Effector memory CD8-positive, alpha-beta T cell (primary cell): ENCODE data around the gene KCTD1.

ENCODE experiments used
- ATAC-seq: fragments of 150-1000 bp; cut with Tn5 transposase; replicated peaks from 2 replicates; pipeline ENCODE4 v1.10.0; 2021; ENCODE audit warnings: mild to moderate bottlenecking, moderate library complexity
- DNase-seq, 3 experiments: peaks; one replicate each; pipeline ENCODE4 v3.0.0; 2021
- H3K27ac Mint-ChIP-seq, 2 donors: one replicate each; pipeline ENCODE4 v1.8.0; 2022; ENCODE audit warnings: mild to moderate bottlenecking in 2 of 2, mixed read lengths in 2 of 2, moderate library complexity in 2 of 2
- H3K27me3 Mint-ChIP-seq, 2 donors: one replicate each; pipeline ENCODE4 v1.8.0; 2022; ENCODE audit warnings: mixed read lengths in 2 of 2
- H3K36me3 Mint-ChIP-seq: one replicate; pipeline ENCODE4 v1.8.0; 2022; ENCODE audit warnings: mild to moderate bottlenecking, moderate library complexity, mixed read lengths; ENCODE audit not compliant: insufficient read depth
- H3K4me1 Mint-ChIP-seq, 2 donors: one replicate each; pipeline ENCODE4 v1.8.0; 2022; ENCODE audit warnings: low read depth in 2 of 2, mixed read lengths in 2 of 2
- H3K4me3 Mint-ChIP-seq, 2 donors: one replicate each; pipeline ENCODE4 v1.8.0; 2022; ENCODE audit warnings: mild to moderate bottlenecking in 2 of 2, mixed read lengths in 2 of 2, moderate library complexity in 2 of 2
- H3K9me3 Mint-ChIP-seq, 2 donors: one replicate each; pipeline ENCODE4 v1.8.0; 2022; ENCODE audit warnings: mixed read lengths in 2 of 2
- total RNA-seq, 9 experiments: gene quantifications; one replicate each; lab custom pipeline; 2026; lab: John Stamatoyannopoulos, UW

Gene KCTD1
- 1.3 to 4.5 (median 3.9) reads per million in 9 experiments for total RNA-seq

GRCh38 chr18:26548415-26549262, at the start of gene KCTD1:
KCTD1 (minus strand) TSS chr18:26548553; CDS start chr18:26548536, 17 bp downstream.
- ATAC-seq: peak; percentile 71
- peak within 1 kb of the TSS; percentile 65 to 83 for H3K27ac Mint-ChIP-seq

DNA sequence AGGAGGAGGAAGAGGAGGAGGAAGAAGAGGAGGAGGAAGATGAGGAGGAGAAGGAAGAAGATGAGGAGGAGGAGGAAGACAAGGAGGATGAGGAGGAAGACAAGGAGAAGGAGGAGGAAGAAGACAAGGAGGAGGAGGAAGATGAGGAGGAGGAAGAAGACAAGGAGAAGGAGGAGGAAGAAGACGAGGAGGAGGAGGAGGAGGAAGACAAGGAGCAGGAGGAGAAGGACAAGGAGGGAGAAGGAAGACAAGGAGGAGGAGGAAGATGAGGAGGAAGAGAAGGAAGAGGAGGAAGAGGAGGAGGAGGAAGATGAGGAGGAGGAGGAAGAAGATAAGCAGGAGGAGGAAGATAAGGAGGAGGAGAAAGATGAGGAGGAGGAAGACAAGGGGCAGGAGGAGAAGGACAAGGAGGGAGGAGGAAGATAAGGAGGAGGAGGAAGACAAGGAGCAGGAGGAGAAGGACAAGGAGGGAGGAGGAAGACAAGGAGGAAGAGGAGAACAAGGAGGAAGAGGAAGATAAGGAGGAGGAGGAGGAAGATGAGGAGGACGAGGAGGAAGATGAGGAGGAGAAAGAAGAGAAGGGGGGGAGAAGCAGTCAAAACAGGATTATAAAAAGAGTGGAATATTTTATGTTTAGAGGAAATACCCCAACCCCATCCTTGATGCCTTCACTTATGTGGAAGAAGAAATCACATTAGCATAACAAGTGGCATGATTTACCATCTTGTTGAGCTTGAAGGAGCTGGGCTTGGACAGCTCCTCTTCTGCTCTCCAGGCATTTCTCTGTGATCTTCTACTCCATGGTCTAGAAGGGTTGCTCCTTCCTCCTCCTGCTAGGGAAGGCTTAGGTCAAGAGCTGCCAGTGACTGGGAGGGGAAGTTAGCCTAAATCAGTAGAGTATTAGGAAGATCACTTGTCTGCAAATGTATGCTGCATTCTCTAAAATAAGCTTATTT, 45.3 kb upstream of the KCTD1 start:
- Mint-ChIP-seq H3K4me3 (no peak overlapping the region), H3K9me3 (no peaks in the 10 kb centered on the region), H3K4me1 (no peaks in the 10 kb centered on the region), H3K27ac (no peak overlapping the region), H3K36me3 (no peaks in the 10 kb centered on the region), H3K27me3 (peaks cover 0 to 23% of the 10 kb centered on the region in 2 donors)
- ATAC-seq: no peak
- DNase-seq: no peak

More at GRCh38 chr18:26548415-26549262, at the start of gene KCTD1:
- DNase-seq: peak; percentile 22 to 35 (median 33)
- Mint-ChIP-seq H3K4me3 (peak within 1 kb of the TSS; percentile 82 to 88), H3K36me3 (peaks cover 4% of the 10 kb centered on the region), H3K27me3 (peaks cover 33 to 39% of the 10 kb centered on the region in 2 donors), H3K4me1 (peaks cover 12 to 24% of the 10 kb centered on the region in 2 donors), H3K9me3 (no peaks in the 10 kb centered on the region)

- DNase-seq (no peak), ATAC-seq (no peak)
- H3K36me3 Mint-ChIP-seq: no peaks in the 10 kb centered on the region
- H3K4me1 Mint-ChIP-seq: no peaks in the 10 kb centered on the region
- peaks cover 5 to 14% of the 10 kb centered on the region in 2 donors for H3K27me3 Mint-ChIP-seq
- no peak overlapping the region for H3K27ac Mint-ChIP-seq
- no peaks in the 10 kb centered on the region for H3K9me3 Mint-ChIP-seq
- H3K4me3 Mint-ChIP-seq: no peak overlapping the region
Observed at GRCh38 chr18:26584745-26585144, 36.4 kb upstream of the KCTD1 start.

GRCh38 chr18:26579941-26580618, 31.7 kb upstream of the KCTD1 start:
- Mint-ChIP-seq H3K27ac (no peak overlapping the region), H3K9me3 (no peaks in the 10 kb centered on the region), H3K4me1 (peaks cover 2 to 5% of the 10 kb centered on the region in 2 donors), H3K36me3 (no peaks in the 10 kb centered on the region), H3K4me3 (no peak overlapping the region), H3K27me3 (peaks cover 27 to 34% of the 10 kb centered on the region in 2 donors)
- DNase-seq: no peak
- ATAC-seq: no peak

DNA sequence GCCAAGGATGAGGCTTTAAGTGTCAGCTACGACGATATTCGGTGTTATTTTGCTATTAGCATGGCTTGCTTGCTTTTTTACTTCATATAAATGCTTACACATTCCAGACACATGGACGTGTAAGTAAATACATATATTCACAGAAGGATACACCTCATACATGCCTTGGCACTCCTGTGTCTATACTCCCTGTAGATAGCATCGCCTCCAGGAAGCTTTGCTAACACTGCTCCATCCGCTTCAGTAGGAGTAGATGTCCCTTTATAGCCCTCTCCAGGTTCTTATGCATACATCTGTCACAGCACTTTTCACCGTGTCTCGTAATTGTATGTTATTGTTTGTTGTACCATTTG, 27.5 kb upstream of the KCTD1 start:
- Mint-ChIP-seq H3K36me3 (no peaks in the 10 kb centered on the region), H3K27me3 (peaks cover 43 to 53% of the 10 kb centered on the region in 2 donors), H3K4me3 (peak overlapping the region in 1 of 2 donors; percentile 6), H3K9me3 (no peaks in the 10 kb centered on the region), H3K27ac (no peak overlapping the region), H3K4me1 (peaks cover 2 to 5% of the 10 kb centered on the region in 2 donors)
- ATAC-seq: no peak
- no peak for DNase-seq

GRCh38 chr18:26574958-26575864, 26.9 kb upstream of the KCTD1 start:
- Mint-ChIP-seq H3K27me3 (peaks cover 43 to 51% of the 10 kb centered on the region in 2 donors), H3K4me3 (peak overlapping the region in 1 of 2 donors; percentile 6), H3K27ac (no peak overlapping the region), H3K36me3 (no peaks in the 10 kb centered on the region), H3K4me1 (peaks cover 2 to 5% of the 10 kb centered on the region in 2 donors), H3K9me3 (no peaks in the 10 kb centered on the region)
- DNase-seq (no peak), ATAC-seq (no peak)

DNA sequence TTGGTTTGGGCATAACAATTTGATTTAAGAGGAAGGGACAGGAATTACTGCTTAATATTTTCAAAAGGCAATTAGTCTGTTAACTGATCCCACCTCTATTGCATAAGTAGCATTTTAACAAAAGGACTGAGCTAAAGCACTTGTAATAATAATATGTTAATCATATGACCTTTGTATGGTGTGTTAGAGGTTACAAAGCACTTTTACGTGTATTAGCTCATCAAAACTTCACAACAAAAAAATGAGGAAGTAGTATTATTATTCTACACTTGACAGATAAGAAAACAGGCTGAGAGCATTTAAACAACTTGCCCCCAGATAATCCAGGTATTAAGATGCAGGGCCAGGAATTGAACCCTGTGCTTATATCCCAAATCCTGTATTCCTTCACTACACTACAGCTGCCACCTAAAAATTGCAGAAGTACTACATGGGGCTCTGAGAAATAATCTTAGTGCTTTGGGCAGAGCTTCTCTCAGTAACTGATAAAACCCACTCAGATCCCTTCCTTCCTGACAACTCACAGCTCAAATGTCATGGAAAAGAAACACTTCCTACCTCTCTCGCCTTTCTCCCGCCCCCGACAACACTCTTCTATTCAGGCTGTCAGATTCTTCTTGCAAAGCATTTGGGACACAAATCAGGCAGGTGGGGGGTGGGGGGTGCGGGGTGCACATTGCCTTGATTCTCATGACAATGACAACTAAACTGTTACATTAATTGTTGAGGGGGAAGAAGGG, 20.7 kb upstream of the KCTD1 start:
- no peaks in the 10 kb centered on the region for H3K4me1 Mint-ChIP-seq

DNA sequence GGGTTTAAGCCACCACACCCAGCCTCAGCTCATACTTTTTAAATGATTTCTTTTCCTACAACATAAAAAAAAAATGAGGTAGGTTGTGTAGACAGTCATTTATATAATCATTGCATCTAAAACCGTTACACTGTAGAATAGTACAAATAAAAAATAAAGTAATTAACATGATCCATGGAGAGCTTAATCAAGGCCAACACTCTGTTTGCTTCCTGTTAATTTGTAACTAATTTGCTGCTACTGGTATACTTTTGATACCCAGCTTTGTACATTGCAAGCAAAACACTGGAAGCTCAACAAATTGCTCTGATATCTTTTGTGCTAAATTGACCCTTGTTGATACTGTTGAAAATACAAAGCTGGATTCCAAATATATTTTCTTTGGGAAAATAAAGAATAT, 20.2 kb upstream of the KCTD1 start:
- Mint-ChIP-seq H3K4me1 (no peaks in the 10 kb centered on the region), H3K4me3 (no peak overlapping the region), H3K36me3 (no peaks in the 10 kb centered on the region), H3K27ac (no peak overlapping the region), H3K9me3 (no peaks in the 10 kb centered on the region), H3K27me3 (peaks cover 22 to 24% of the 10 kb centered on the region in 2 donors)
- DNase-seq (no peak), ATAC-seq (no peak)

More for the DNA sequence above, 20.7 kb upstream of the KCTD1 start:
- Mint-ChIP-seq H3K27me3 (peaks cover 18 to 22% of the 10 kb centered on the region in 2 donors), H3K4me3 (no peak overlapping the region), H3K9me3 (no peaks in the 10 kb centered on the region), H3K36me3 (no peaks in the 10 kb centered on the region), H3K27ac (no peak overlapping the region)
- DNase-seq (no peak), ATAC-seq (no peak)

GRCh38 chr18:26566874-26567555, 18.7 kb upstream of the KCTD1 start:
- Mint-ChIP-seq H3K27me3 (peaks cover 17 to 30% of the 10 kb centered on the region in 2 donors), H3K4me1 (no peaks in the 10 kb centered on the region), H3K4me3 (no peak overlapping the region), H3K9me3 (peaks cover 0 to 8% of the 10 kb centered on the region in 2 donors), H3K36me3 (peaks cover 2% of the 10 kb centered on the region), H3K27ac (no peak overlapping the region)
- ATAC-seq (no peak), DNase-seq (no peak)

DNA sequence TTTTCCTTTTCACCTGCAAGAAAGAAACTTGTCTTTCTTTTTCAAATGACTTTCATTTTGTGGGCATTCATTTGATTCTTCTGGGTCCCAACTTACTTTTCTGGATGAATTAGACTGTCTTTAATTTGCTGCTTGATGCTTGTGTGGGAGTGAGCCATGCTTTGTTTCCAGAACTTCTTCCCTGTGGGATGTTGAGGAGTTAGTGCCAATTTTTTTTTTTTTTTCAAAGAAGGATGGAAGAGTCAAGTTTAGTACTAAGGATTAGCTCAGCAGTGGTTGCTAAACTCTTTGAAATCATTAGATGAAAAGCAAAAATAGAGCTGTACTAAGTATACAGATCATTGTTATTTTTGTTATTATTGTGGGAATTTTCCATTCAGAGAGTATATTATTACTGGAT, 17.2 kb upstream of the KCTD1 start:
- Mint-ChIP-seq H3K36me3 (peaks cover 2% of the 10 kb centered on the region), H3K4me3 (no peak overlapping the region), H3K27me3 (peaks cover 17 to 35% of the 10 kb centered on the region in 2 donors), H3K4me1 (no peaks in the 10 kb centered on the region), H3K9me3 (peaks cover 0 to 8% of the 10 kb centered on the region in 2 donors), H3K27ac (no peak overlapping the region)
- ATAC-seq (no peak), DNase-seq (no peak)

DNA sequence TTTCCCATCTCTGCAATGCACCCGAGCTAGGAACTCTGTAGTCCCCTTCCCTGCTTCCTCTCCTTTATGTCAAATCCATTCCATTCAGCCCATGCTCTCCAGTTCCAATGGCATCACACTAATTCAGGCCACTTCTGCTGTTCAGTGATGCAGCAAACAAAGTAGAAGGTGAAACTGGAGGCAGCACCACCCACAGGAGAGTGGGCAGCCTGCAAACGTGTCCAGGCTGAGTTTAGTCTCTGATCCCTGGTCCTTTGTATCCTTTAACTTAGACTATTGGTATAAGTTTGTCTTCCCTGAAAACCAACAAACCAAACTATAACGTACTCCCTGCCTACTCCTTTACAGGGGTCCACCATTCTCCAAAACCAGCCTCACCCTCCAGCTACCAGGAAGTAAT, 14.7 kb upstream of the KCTD1 start:
- no peak overlapping the region for H3K27ac Mint-ChIP-seq
- H3K4me1 Mint-ChIP-seq: no peaks in the 10 kb centered on the region
- H3K36me3 Mint-ChIP-seq: peaks cover 2% of the 10 kb centered on the region
- H3K4me3 Mint-ChIP-seq: no peak overlapping the region
- DNase-seq (no peak), ATAC-seq (no peak)
- H3K9me3 Mint-ChIP-seq: peaks cover 0 to 8% of the 10 kb centered on the region in 2 donors
- peaks cover 23 to 40% of the 10 kb centered on the region in 2 donors for H3K27me3 Mint-ChIP-seq
